Measurements from ENCODE around the gene LRRC10B.

Gene LRRC10B

GRCh38 chr11:61531044-61531443 is 22.5 kb downstream of the LRRC10B start:
- DNase-seq (ENCODE audit: low read depth) = no peak

- DNase-seq (ENCODE audit: low read depth) = no peak
Measured at GRCh38 chr11:61532134-61533038, 23.8 kb downstream of the LRRC10B start.

- DNase-seq (ENCODE audit: low read depth) = no peak
Measured at GRCh38 chr11:61533039-61533375, 24.5 kb downstream of the LRRC10B start.

GRCh38 chr11:61533401-61533800 is 24.9 kb downstream of the LRRC10B start:
- no peak for DNase-seq (ENCODE audit: low read depth)

GRCh38 chr11:61534025-61534932 is 25.7 kb downstream of the LRRC10B start:
- no peak for DNase-seq (ENCODE audit: low read depth)

GRCh38 chr11:61534933-61535839 is 26.6 kb downstream of the LRRC10B start:
- no peak for DNase-seq (ENCODE audit: low read depth)

- DNase-seq (ENCODE audit: low read depth) = no peak
Measured at GRCh38 chr11:61535998-61536675, 27.6 kb downstream of the LRRC10B start.

- DNase-seq (ENCODE audit: low read depth) = no peak
Measured at GRCh38 chr11:61536676-61537270, 28.2 kb downstream of the LRRC10B start.

GRCh38 chr11:61537326-61537725 is 28.8 kb downstream of the LRRC10B start:
- DNase-seq (ENCODE audit: low read depth) = no peak

GRCh38 chr11:61538636-61538961 is 30.1 kb downstream of the LRRC10B start:
- no peak for DNase-seq (ENCODE audit: low read depth)

GRCh38 chr11:61539006-61539405 is 30.5 kb downstream of the LRRC10B start:
- no peak for DNase-seq (ENCODE audit: low read depth)

GRCh38 chr11:61539831-61540357 is 31.3 kb downstream of the LRRC10B start:
- DNase-seq (ENCODE audit: low read depth) = no peak

- DNase-seq (ENCODE audit: low read depth) = no peak
Measured at GRCh38 chr11:61540528-61540927, 32.0 kb downstream of the LRRC10B start.

- DNase-seq (ENCODE audit: low read depth) = no peak
Measured at GRCh38 chr11:61541598-61541997, 33.0 kb downstream of the LRRC10B start.

- DNase-seq (ENCODE audit: low read depth) = no peak
Measured at GRCh38 chr11:61542024-61542461, 33.5 kb downstream of the LRRC10B start.

GRCh38 chr11:61542705-61543104 is 34.2 kb downstream of the LRRC10B start:
- DNase-seq (ENCODE audit: low read depth) = no peak

GRCh38 chr11:61543606-61544306 is 35.2 kb downstream of the LRRC10B start:
- DNase-seq (ENCODE audit: low read depth) = no peak

- no peak for DNase-seq (ENCODE audit: low read depth)
Measured at GRCh38 chr11:61544466-61544865, 35.9 kb downstream of the LRRC10B start.

- no peak for DNase-seq (ENCODE audit: low read depth)
Measured at GRCh38 chr11:61545341-61545740, 36.8 kb downstream of the LRRC10B start.

GRCh38 chr11:61545921-61546320 is 37.4 kb downstream of the LRRC10B start:
- no peak for DNase-seq (ENCODE audit: low read depth)

Data from stimulated activated CD4-positive, alpha-beta T cell treated with anti-CD3 and anti-CD28 coated beads, Interleukin-2, amount 100 ng/mL, for 4 hours (primary cell).